Osteoblast (primary cell): Measurements from ENCODE around the gene PSMC3IP. TPM values are rescaled to one million over a fixed set of nuclear protein-coding genes. Genes with fewer than 3 reads are reported as not detected.

Source experiments
- DNase-seq: peaks from one replicate; pipeline ENCODE4 v3.0.0; 2011; ENCODE audit warnings: low spot score, mixed read lengths; ENCODE audit not compliant: insufficient read length; ENCODE audit errors: missing footprints
- H2AFZ ChIP-seq: 2 replicates; pipeline ENCODE4 v1.6.0; 2011; ENCODE audit warnings: mild to moderate bottlenecking, low read length
- H3K27ac ChIP-seq: 2 replicates; pipeline ENCODE4 v1.5.1; 2011; ENCODE audit warnings: mild to moderate bottlenecking, low read depth, low read length, moderate library complexity
- H3K27me3 ChIP-seq: 2 replicates; pipeline ENCODE4 v1.6.0; 2012; ENCODE audit warnings: mild to moderate bottlenecking, control low read depth, inconsistent platforms, low read length, moderate library complexity; ENCODE audit not compliant: insufficient read depth
- H3K36me3 ChIP-seq: 2 replicates; pipeline ENCODE4 v1.5.1; 2011; ENCODE audit warnings: mild to moderate bottlenecking, low read length, control low read depth, moderate library complexity; ENCODE audit not compliant: insufficient read depth
- H3K4me1 ChIP-seq: 2 replicates; pipeline ENCODE4 v1.5.1; 2011; ENCODE audit warnings: mild to moderate bottlenecking, low read length, control low read depth, moderate library complexity; ENCODE audit not compliant: insufficient read depth
- H3K4me2 ChIP-seq: 2 replicates; pipeline ENCODE4 v1.6.0; 2011; ENCODE audit warnings: mild to moderate bottlenecking, low read length; ENCODE audit not compliant: insufficient read depth
- H3K4me3 ChIP-seq: fragments of 200-600 bp; sonication (generic); 3 replicates; pipeline ENCODE4 v1.5.1; 2012; ENCODE audit warnings: mild to moderate bottlenecking, low read length, inconsistent platforms; ENCODE audit not compliant: insufficient read depth
- H3K79me2 ChIP-seq: 2 replicates; pipeline ENCODE4 v1.6.0; 2012; ENCODE audit warnings: mild to moderate bottlenecking, low read length, control low read depth, inconsistent platforms; ENCODE audit not compliant: insufficient read depth
- H3K9me3 ChIP-seq: 2 replicates; pipeline ENCODE4 v1.5.1; 2011; ENCODE audit warnings: low read depth, low read length, control low read depth
- H4K20me1 ChIP-seq: 2 replicates; pipeline ENCODE4 v1.6.0; 2012; ENCODE audit warnings: mild to moderate bottlenecking, low read length, control low read depth; ENCODE audit not compliant: insufficient read depth
- total RNA-seq: library from RNA; depleted of rRNA; stranded (reverse); fragments of >200 nt; gene quantifications from 2 replicates; pipeline ENCODE4 v1.2.3, GENCODE V29; 2012
- TF ChIP-seq, protein P1 (sequence below): IDR thresholded peaks from 2 replicates; pipeline ENCODE4 v1.5.1; 2011; ENCODE audit warnings: mild to moderate bottlenecking, low read depth, low read length, moderate library complexity; ENCODE audit errors: extremely low read depth

Gene PSMC3IP
- total RNA-seq, 1 donor, result 1.8 TPM

DNA sequence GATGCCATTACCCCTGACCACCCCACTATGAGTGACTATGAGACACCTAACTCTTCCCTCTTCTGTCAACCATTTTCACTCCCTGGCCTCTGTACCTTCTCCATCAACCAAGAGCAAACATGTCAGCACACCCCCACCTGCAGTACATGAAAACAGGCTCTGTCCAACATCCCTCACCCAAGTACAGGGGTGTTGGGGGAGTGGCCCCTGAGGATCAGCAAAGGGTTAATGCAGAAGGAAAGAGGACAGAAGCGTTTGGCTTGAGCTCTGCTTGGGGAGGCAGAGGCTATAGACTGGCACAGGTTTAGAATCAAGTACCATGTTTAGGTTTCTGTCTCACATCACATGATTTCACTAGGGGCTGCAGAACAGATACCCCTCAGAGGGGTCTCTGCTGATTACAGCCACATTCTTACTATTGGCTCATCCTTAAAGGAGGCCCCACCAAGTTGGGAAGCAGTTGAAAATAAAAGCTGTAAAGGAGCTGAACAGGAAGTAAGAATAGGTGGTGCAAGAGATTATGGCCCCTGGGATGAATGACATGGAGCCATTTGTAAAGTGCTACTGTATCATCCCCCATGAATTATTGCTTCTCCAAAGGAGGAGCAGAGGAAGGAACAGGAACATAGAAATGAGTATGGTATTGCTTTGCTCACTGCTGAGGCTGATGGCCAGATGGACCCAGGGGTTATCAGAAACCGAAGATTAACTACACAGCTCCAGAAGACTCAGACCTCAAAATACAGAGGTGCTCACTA, 2.4 kb upstream of the PSMC3IP start:
- Histone ChIP-seq H4K20me1 (no peaks in the 10 kb centered on the region), H3K27ac (no peak overlapping the region), H3K4me1 (peaks cover 15% of the 10 kb centered on the region), H3K4me3 (no peak overlapping the region), H2AFZ (no peak overlapping the region), H3K79me2 (peaks cover 23% of the 10 kb centered on the region), H3K9me3 (no peaks in the 10 kb centered on the region), H3K27me3 (no peaks in the 10 kb centered on the region), H3K36me3 (peaks cover 53% of the 10 kb centered on the region), H3K4me2 (no peak overlapping the region)
- DNase-seq, result no peak
- TF ChIP-seq, protein P1, sequence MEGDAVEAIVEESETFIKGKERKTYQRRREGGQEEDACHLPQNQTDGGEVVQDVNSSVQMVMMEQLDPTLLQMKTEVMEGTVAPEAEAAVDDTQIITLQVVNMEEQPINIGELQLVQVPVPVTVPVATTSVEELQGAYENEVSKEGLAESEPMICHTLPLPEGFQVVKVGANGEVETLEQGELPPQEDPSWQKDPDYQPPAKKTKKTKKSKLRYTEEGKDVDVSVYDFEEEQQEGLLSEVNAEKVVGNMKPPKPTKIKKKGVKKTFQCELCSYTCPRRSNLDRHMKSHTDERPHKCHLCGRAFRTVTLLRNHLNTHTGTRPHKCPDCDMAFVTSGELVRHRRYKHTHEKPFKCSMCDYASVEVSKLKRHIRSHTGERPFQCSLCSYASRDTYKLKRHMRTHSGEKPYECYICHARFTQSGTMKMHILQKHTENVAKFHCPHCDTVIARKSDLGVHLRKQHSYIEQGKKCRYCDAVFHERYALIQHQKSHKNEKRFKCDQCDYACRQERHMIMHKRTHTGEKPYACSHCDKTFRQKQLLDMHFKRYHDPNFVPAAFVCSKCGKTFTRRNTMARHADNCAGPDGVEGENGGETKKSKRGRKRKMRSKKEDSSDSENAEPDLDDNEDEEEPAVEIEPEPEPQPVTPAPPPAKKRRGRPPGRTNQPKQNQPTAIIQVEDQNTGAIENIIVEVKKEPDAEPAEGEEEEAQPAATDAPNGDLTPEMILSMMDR, result no peak

DNA sequence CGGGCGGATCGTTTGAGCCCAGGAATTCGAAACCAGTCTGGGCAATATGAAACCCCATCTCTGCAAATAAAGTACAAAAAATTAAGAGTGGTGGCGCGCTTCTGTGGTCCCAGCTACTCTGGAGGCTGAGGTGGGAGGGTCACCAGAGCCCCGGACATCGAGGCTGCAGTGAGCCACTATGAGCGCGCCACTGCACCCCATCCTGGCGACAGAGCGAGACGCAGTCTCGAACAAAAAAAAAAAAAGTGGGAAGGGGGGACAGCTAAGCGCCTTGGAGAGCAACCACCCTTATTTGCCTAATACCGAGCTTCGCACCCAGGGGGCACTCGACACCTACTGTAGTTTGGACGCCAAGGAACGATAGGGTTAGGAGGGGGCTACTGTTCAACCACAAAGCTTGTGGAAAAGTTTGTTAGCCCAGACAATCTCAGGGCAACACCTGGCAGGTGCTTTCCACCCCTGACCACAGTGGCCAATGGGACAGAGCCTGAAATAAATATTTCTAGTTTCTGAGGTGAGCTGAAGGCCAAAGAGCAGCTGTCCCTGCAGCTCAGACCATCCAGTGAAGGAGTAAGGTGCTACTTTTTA, 847 bp upstream of the PSMC3IP start:
- Histone ChIP-seq H3K27me3 (no peaks in the 10 kb centered on the region), H3K36me3 (peaks cover 54% of the 10 kb centered on the region), H3K4me3 (peak overlapping the region; percentile 98), H3K27ac (peak overlapping the region; percentile 91), H3K4me2 (peak overlapping the region; percentile 99), H3K9me3 (no peaks in the 10 kb centered on the region), H3K4me1 (peaks cover 15% of the 10 kb centered on the region), H4K20me1 (no peaks in the 10 kb centered on the region), H3K79me2 (peaks cover 33% of the 10 kb centered on the region), H2AFZ (peak overlapping the region; percentile 96)
- peak; percentile 94 for DNase-seq
- TF ChIP-seq, protein P1, result peak; percentile 75

DNA sequence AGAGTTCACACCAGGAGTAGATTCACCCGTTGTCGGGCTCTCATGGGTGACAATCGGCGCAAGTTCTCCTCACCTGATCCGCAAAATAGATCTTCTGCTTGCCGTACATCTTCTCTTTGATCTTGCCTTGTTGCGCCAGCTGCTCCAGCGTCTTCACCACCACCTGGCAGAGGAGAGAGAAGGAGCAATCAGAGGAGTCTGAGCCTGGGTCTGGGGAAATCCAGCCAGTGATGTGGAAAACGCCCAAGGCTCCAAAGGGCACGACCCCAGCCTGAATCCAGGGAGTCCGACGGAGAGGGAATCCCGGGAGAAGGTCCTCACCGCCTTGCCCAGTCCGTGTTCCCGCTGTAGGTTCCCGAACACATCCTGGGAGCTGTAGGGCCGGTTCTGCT, 393 bp downstream of the PSMC3IP start:
- H3K27ac ChIP-seq, result peak overlapping the region; percentile 65
- no peak overlapping the region for H2AFZ ChIP-seq
- TF ChIP-seq, protein P1, result no peak

DNA sequence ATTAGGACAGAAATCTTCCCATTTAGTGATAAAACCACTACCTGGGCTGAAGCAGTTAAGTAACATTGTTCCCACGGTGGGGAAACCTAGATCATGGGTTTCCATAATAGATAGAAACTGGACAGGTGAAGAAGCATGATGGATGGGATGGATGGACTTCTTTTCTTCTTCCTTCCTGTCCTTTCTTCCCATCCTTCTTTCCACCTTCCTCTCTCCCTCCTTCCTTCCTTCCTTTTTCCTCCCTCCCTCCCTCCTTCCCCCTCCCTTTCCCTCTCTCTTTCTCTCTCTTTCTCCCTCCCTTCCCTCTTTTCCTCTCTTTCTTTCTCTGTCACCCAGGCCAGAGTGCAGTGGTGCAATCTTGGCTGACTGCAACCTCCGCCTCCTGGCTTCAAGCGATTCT, 3.1 kb downstream of the PSMC3IP start:
- Histone ChIP-seq H3K4me3 (no peak overlapping the region), H4K20me1 (peaks cover 14% of the 10 kb centered on the region), H3K27me3 (no peaks in the 10 kb centered on the region), H3K36me3 (peaks cover 53% of the 10 kb centered on the region), H3K4me2 (no peak overlapping the region), H2AFZ (no peak overlapping the region), H3K27ac (no peak overlapping the region), H3K9me3 (no peaks in the 10 kb centered on the region), H3K79me2 (peaks cover 51% of the 10 kb centered on the region), H3K4me1 (peaks cover 15% of the 10 kb centered on the region)
- TF ChIP-seq, protein P1, result no peak
- no peak for DNase-seq

More for the DNA sequence above, 393 bp downstream of the PSMC3IP start:
- Histone ChIP-seq H3K9me3 (no peaks in the 10 kb centered on the region), H3K4me2 (peak overlapping the region; percentile 99), H3K4me1 (peaks cover 15% of the 10 kb centered on the region), H3K79me2 (peaks cover 41% of the 10 kb centered on the region), H3K27me3 (no peaks in the 10 kb centered on the region), H4K20me1 (peaks cover 5% of the 10 kb centered on the region), H3K36me3 (peaks cover 53% of the 10 kb centered on the region), H3K4me3 (peak overlapping the region; percentile 98)
- peak; percentile 86 for DNase-seq
